Gastroesophageal sphincter (tissue), 4 donors: Measurements from ENCODE around the gene SOWAHB. TPM values are rescaled to one million over a fixed set of nuclear protein-coding genes. Genes with fewer than 3 reads are reported as not detected.

Experiments used
- ATAC-seq: fragments of 150-250 bp; one replicate; pipeline ENCODE4 v1.9.1; 2016; ENCODE audit warnings: mild to moderate bottlenecking, moderate library complexity
- H3K27ac ChIP-seq, 4 donors: fragments of 200-600 bp; sonication (generic) in 3 of 4; 1 replicate in 3 of 4; 2 replicates in 1 of 4; pipeline ENCODE4 v1.5.1; 2016 to 2019
- H3K27me3 ChIP-seq: fragments of 200-600 bp; sonication (generic); one replicate; pipeline ENCODE4 v1.5.1; 2019
- H3K36me3 ChIP-seq, 2 donors: fragments of 200-600 bp; sonication (generic); one replicate each; pipeline ENCODE4 v1.5.1; 2019; ENCODE audit warnings: control low read depth in 1 of 2
- H3K4me1 ChIP-seq, 3 donors: fragments of 200-600 bp; sonication (generic); 1 replicate in 2 of 3; 2 replicates in 1 of 3; pipeline ENCODE4 v1.5.1; 2016 to 2019; ENCODE audit warnings: control low read depth in 2 of 3
- H3K4me3 ChIP-seq, 2 donors: fragments of 200-600 bp; sonication (generic); one replicate each; pipeline ENCODE4 v1.5.1; 2019; ENCODE audit warnings: mild to moderate bottlenecking in 1 of 2, moderate library complexity in 1 of 2
- H3K9me3 ChIP-seq, 3 donors: fragments of 200-600 bp; sonication (generic); one replicate each; pipeline ENCODE4 v1.5.1; 2017 to 2019; ENCODE audit warnings: control low read depth in 2 of 3
- CTCF ChIP-seq, 4 experiments: fragments of 200-600 bp in 2 of 4; fragments of 450-650 bp in 2 of 4; sonication (generic) in 1 of 4; IDR thresholded peaks; one replicate each; pipeline ENCODE4 v1.5.1; 2017 to 2019; ENCODE audit warnings: antibody characterized with exemption in 4 of 4, mild to moderate bottlenecking in 2 of 4, moderate library complexity in 2 of 4
- EP300 ChIP-seq: sonication (generic); formaldehyde crosslinking; IDR thresholded peaks from one replicate; pipeline ENCODE4 v1.6.1; 2017; ENCODE audit warnings: antibody characterized with exemption, mild to moderate bottlenecking
- POLR2A ChIP-seq, 2 donors: fragments of 450-650 bp; IDR thresholded peaks; one replicate each; pipeline ENCODE4 v1.6.1; 2017; ENCODE audit warnings: antibody characterized with exemption in 2 of 2, mild to moderate bottlenecking in 2 of 2, moderate library complexity in 1 of 2
- POLR2AphosphoS5 ChIP-seq: sonication (generic); formaldehyde crosslinking; IDR thresholded peaks from one replicate; pipeline ENCODE4 v1.6.1; 2017; ENCODE audit warnings: antibody characterized with exemption
- WGBS, 2 donors: methylation state at CpG; one replicate each; pipeline ENCODE4 v1.1.5; 2018; ENCODE audit warnings: low coverage in 1 of 2; 5-methylcytosine and 5-hydroxymethylcytosine counted together
- total RNA-seq, 4 donors: library from RNA; depleted of rRNA; stranded (reverse); fragments of >200 nt; gene quantifications; one replicate each; pipeline ENCODE4 v1.1.0, GENCODE V29; 2016

The SOWAHB gene
- total RNA-seq, 4 donors from 2014 or later, result 0.62 to 1.8 TPM; not detected in 2

GRCh38 chr4:76931576-76932276 lies 33.8 kb upstream of the SOWAHB start:
- H3K9me3 ChIP-seq, result no peaks in the 10 kb centered on the region
- no peaks in the 10 kb centered on the region for H3K4me1 ChIP-seq
- no peak for ATAC-seq
- H3K4me3 ChIP-seq, result no peak overlapping the region
- no peaks in the 10 kb centered on the region for H3K27me3 ChIP-seq
- 72 to 87% methylated on average over 7 of the region's 7 CpGs for WGBS, 2 donors
- no peak for TF ChIP-seq CTCF (IDR thresholded peaks at IDR 0.05)
- no peak for TF ChIP-seq POLR2AphosphoS5
- no peak for TF ChIP-seq EP300
- no peak for TF ChIP-seq POLR2A (IDR thresholded peaks at IDR 0.05)
- no peaks in the 10 kb centered on the region for H3K36me3 ChIP-seq
- H3K27ac ChIP-seq, result no peak overlapping the region

- Histone ChIP-seq H3K27ac (no peak overlapping the region), H3K4me3 (no peak overlapping the region), H3K4me1 (no peaks in the 10 kb centered on the region), H3K36me3 (no peaks in the 10 kb centered on the region), H3K9me3 (no peaks in the 10 kb centered on the region), H3K27me3 (no peaks in the 10 kb centered on the region)
- ATAC-seq, result no peak
- no peak for TF ChIP-seq POLR2AphosphoS5
- TF ChIP-seq EP300, result no peak
- TF ChIP-seq CTCF (IDR thresholded peaks at IDR 0.05), result no peak
- TF ChIP-seq POLR2A (IDR thresholded peaks at IDR 0.05), result no peak
These were observed 33.1 kb upstream of the SOWAHB start for GRCh38 chr4:76931087-76931486.

GRCh38 chr4:76930685-76931084 lies 32.7 kb upstream of the SOWAHB start:
- Histone ChIP-seq H3K4me3 (no peak overlapping the region), H3K27me3 (no peaks in the 10 kb centered on the region), H3K4me1 (no peaks in the 10 kb centered on the region), H3K36me3 (no peaks in the 10 kb centered on the region), H3K9me3 (no peaks in the 10 kb centered on the region), H3K27ac (no peak overlapping the region)
- 76 to 89% methylated on average over 2 of the region's 2 CpGs for WGBS, 2 donors
- no peak for TF ChIP-seq POLR2AphosphoS5
- no peak for TF ChIP-seq EP300
- no peak for TF ChIP-seq POLR2A (IDR thresholded peaks at IDR 0.05)
- no peak for TF ChIP-seq CTCF (IDR thresholded peaks at IDR 0.05)
- ATAC-seq, result no peak

GRCh38 chr4:76926841-76927240 lies 28.9 kb upstream of the SOWAHB start:
- Histone ChIP-seq H3K4me1 (no peaks in the 10 kb centered on the region), H3K9me3 (no peaks in the 10 kb centered on the region), H3K27me3 (no peaks in the 10 kb centered on the region), H3K36me3 (no peaks in the 10 kb centered on the region), H3K4me3 (no peak overlapping the region), H3K27ac (no peak overlapping the region)
- 91 to 95% methylated on average over 1 to 6 of the region's 6 CpGs for WGBS, 2 donors
- TF ChIP-seq POLR2A (IDR thresholded peaks at IDR 0.05) (no peak), POLR2AphosphoS5 (no peak), EP300 (no peak), CTCF (IDR thresholded peaks at IDR 0.05) (no peak)
- ATAC-seq, result no peak

- 92 to 100% methylated on average over 5 of the region's 5 CpGs for WGBS, 2 donors
- Histone ChIP-seq H3K27me3 (peaks cover 3% of the 10 kb centered on the region), H3K27ac (no peak overlapping the region), H3K9me3 (no peaks in the 10 kb centered on the region), H3K4me3 (no peak overlapping the region), H3K4me1 (no peaks in the 10 kb centered on the region), H3K36me3 (no peaks in the 10 kb centered on the region)
- ATAC-seq, result no peak
- no peak for TF ChIP-seq CTCF (IDR thresholded peaks at IDR 0.05)
- no peak for TF ChIP-seq POLR2AphosphoS5
- TF ChIP-seq EP300, result no peak
- TF ChIP-seq POLR2A (IDR thresholded peaks at IDR 0.05), result no peak
These were observed 25.8 kb upstream of the SOWAHB start for GRCh38 chr4:76923619-76924357.
